Sigmoid colon (tissue), 7 donors: Measurements from ENCODE around the gene CFAP97D1. TPM values are rescaled to one million over a fixed set of nuclear protein-coding genes. Genes with fewer than 3 reads are reported as not detected.

Experiments
- DNase-seq: peaks from one replicate; pipeline ENCODE4 v3.0.0-alpha.2; 2019
- H3K27ac ChIP-seq, 4 donors: fragments of 200-600 bp; sonication (generic); one replicate each; pipeline ENCODE4 v1.5.1; 2016 to 2019; ENCODE audit warnings: mild to moderate bottlenecking in 1 of 4
- H3K27me3 ChIP-seq, 3 donors: fragments of 200-600 bp; sonication (generic); one replicate each; pipeline ENCODE4 v1.5.1; 2019; ENCODE audit warnings: mild to moderate bottlenecking in 1 of 3
- H3K36me3 ChIP-seq, 4 donors: fragments of 200-600 bp; sonication (generic); one replicate each; pipeline ENCODE4 v1.5.1; 2016 to 2019
- H3K4me1 ChIP-seq, 4 donors: fragments of 200-600 bp; sonication (generic); one replicate each; pipeline ENCODE4 v1.5.1; 2017 to 2019
- H3K4me3 ChIP-seq, 4 donors: fragments of 200-600 bp; sonication (generic); one replicate each; pipeline ENCODE4 v1.5.1; 2017 to 2019; ENCODE audit warnings: mild to moderate bottlenecking in 2 of 4, moderate library complexity in 1 of 4
- H3K9me3 ChIP-seq, 4 donors: fragments of 200-600 bp in 3 of 4; sonication (generic) in 3 of 4; one replicate each; pipeline versions ENCODE4 v1.5.1 to v1.6.1; 2013 to 2019
- EP300 ChIP-seq, 4 donors: sonication (generic); formaldehyde crosslinking; IDR thresholded peaks; one replicate each; pipeline ENCODE4 v1.6.1; 2017; ENCODE audit warnings: antibody characterized with exemption in 4 of 4
- POLR2A ChIP-seq, 2 donors: fragments of 450-650 bp; IDR thresholded peaks; one replicate each; pipeline ENCODE4 v1.6.1; 2016; ENCODE audit warnings: antibody characterized with exemption in 2 of 2, mild to moderate bottlenecking in 2 of 2, moderate library complexity in 2 of 2
- POLR2AphosphoS5 ChIP-seq, 4 donors: sonication (generic); formaldehyde crosslinking; IDR thresholded peaks; one replicate each; pipeline ENCODE4 v1.6.1; 2017; ENCODE audit warnings: antibody characterized with exemption in 4 of 4
- WGBS, 2 donors: extraction: QIAGEN DNeasy Blood & Tissue Kit; methylation state at CpG; one replicate each; pipeline ENCODE4 v1.1.7; 2013; 5-methylcytosine and 5-hydroxymethylcytosine counted together
- intact Hi-C: fragments of 100-400 bp; cut with DNase I; formaldehyde crosslinking; loops from one replicate; pipeline ENCODE4 v1.15.1; 2023
- polyA plus RNA-seq, 3 donors: library from polyadenylated mRNA; stranded (reverse); fragments of 200-250 nt; gene quantifications; one replicate each; pipeline ENCODE4 v1.2.3, GENCODE V29; 2013
- total RNA-seq, 4 donors: library from RNA; depleted of rRNA; stranded (reverse); fragments of >200 nt; gene quantifications; one replicate each; pipeline ENCODE4 v1.1.0, GENCODE V29; 2016
- TF ChIP-seq, protein P1 (sequence below), 4 experiments: fragments of 450-650 bp in 3 of 4; fragments of 200-600 bp in 1 of 4; IDR thresholded peaks; one replicate each; pipeline ENCODE4 v1.5.1; 2016 to 2019; ENCODE audit warnings: antibody characterized with exemption in 4 of 4, mild to moderate bottlenecking in 3 of 4, moderate library complexity in 2 of 4
- donor health status: healthy with polysubstance abuse.
- donor health status: Bipolar disorder and iron deficiency.
- donor health status: healthy.

CFAP97D1 gene
- total and polyA plus RNA-seq, 7 donors, result not detected

DNA sequence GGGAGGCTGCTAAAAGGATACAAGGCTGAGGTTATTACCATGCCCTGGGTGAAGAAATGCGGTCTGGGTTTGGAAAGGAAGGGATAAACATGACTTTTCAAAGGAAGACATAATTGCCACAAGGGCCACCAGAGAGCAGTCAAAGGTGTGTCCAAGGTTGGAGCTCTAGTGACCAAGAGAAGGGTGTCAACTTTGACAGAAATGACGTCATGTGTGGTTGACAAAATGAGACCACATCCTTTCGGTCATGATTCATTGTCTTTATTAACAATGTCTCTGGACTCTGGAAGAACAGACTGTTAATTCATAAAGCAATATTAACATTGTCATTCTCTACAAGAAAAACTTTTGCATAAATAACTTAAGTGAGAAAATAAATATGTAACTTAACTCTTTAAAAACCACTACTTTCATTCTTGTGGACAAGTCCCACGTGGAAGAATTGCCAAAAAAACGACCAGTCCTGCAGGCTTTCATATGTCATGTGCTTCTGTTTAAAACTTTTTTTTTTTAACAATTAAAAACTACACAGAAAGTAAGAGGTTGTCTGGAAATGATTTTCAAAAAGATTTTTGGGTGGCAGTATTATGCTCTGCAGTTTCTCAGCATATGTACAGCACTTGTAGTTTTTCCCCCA is 26.6 kb upstream of the CFAP97D1 start:
- Histone ChIP-seq H3K36me3 (no peaks in the 10 kb centered on the region), H3K27ac (no peak overlapping the region), H3K4me3 (no peak overlapping the region), H3K27me3 (peaks cover 10 to 37% (median 29%) of the 10 kb centered on the region in 3 donors), H3K4me1 (peaks cover 0 to 10% (median 8%) of the 10 kb centered on the region in 4 donors), H3K9me3 (no peaks in the 10 kb centered on the region)
- peak; percentile 15 for DNase-seq
- TF ChIP-seq POLR2A (IDR thresholded peaks at IDR 0.05) (no peak), POLR2AphosphoS5 (IDR thresholded peaks at IDR 0.05) (no peak), EP300 (IDR thresholded peaks at IDR 0.05) (no peak)
- TF ChIP-seq, protein P1, sequence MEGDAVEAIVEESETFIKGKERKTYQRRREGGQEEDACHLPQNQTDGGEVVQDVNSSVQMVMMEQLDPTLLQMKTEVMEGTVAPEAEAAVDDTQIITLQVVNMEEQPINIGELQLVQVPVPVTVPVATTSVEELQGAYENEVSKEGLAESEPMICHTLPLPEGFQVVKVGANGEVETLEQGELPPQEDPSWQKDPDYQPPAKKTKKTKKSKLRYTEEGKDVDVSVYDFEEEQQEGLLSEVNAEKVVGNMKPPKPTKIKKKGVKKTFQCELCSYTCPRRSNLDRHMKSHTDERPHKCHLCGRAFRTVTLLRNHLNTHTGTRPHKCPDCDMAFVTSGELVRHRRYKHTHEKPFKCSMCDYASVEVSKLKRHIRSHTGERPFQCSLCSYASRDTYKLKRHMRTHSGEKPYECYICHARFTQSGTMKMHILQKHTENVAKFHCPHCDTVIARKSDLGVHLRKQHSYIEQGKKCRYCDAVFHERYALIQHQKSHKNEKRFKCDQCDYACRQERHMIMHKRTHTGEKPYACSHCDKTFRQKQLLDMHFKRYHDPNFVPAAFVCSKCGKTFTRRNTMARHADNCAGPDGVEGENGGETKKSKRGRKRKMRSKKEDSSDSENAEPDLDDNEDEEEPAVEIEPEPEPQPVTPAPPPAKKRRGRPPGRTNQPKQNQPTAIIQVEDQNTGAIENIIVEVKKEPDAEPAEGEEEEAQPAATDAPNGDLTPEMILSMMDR (IDR thresholded peaks at IDR 0.05), result no peak
- 67 to 69% methylated on average over 5 of the region's 5 CpGs for WGBS, 2 donors
- intact Hi-C loops, result no loop called here

DNA sequence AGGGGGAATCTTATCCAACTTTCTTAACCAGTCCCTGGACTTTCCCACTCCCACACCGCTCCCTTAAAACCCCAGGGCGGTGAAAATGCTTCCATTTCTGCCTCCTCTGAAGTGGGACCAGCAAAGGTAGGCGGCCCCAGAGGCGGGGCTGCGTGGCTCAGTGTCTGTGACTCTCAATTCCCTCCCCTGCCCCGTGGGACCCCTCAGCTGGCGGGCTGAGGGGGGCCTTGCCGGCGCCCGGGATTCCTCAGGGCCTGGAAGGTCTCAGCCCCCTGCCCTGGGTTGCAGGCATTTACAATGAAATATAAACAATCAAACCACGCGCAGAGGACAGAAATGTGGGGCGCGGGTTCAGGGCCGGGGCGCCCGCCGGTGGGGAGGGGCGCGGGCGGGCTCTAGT is 25.3 kb upstream of the CFAP97D1 start:
- no peaks in the 10 kb centered on the region for H3K36me3 ChIP-seq
- H3K4me1 ChIP-seq, result peaks cover 0 to 10% (median 8%) of the 10 kb centered on the region in 4 donors
- TF ChIP-seq EP300 (IDR thresholded peaks at IDR 0.05) (no peak), POLR2A (IDR thresholded peaks at IDR 0.05) (no peak), POLR2AphosphoS5 (IDR thresholded peaks at IDR 0.05) (no peak)
- TF ChIP-seq, protein P1 (IDR thresholded peaks at IDR 0.05), result no peak
- WGBS, 2 donors, result 20 to 28% methylated on average over 21 of the region's 21 CpGs
- no peak overlapping the region for H3K27ac ChIP-seq
- peaks cover 10 to 37% (median 29%) of the 10 kb centered on the region in 3 donors for H3K27me3 ChIP-seq
- DNase-seq, result peak; percentile 46
- no peaks in the 10 kb centered on the region for H3K9me3 ChIP-seq
- intact Hi-C loops, result no loop called here
- H3K4me3 ChIP-seq, result peak overlapping the region in 1 of 4 donors; percentile 22

DNA sequence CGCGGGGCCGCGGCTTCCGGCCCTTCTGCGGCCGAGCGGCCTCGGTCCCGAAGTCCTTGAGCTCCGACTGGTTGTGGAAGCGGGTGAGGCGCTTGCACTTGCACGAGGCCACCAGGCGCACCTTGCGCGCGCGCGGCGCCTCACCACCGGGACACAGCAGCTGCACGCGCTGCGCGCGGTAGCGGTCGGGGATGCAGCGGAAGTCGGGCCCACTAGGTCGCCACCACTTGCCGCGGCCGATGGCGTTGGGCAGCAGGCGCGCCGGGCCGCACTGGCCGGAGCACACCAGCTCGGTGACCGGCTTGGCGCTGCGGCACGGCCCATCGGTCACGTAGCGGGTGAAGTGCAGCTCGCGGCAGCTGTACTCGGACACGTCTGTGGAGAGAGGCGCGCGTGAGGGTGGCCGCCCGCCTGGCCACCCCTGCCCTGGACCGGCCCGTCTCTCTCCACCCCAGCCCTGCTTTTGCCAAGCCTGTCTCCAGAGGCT is 24.8 kb upstream of the CFAP97D1 start:
- Histone ChIP-seq H3K27ac (no peak overlapping the region), H3K27me3 (peaks cover 10 to 37% (median 29%) of the 10 kb centered on the region in 3 donors), H3K4me3 (peak overlapping the region in 1 of 4 donors; percentile 22), H3K9me3 (no peaks in the 10 kb centered on the region), H3K36me3 (no peaks in the 10 kb centered on the region), H3K4me1 (peaks cover 0 to 10% (median 8%) of the 10 kb centered on the region in 4 donors)
- no peak for TF ChIP-seq POLR2A (IDR thresholded peaks at IDR 0.05)
- TF ChIP-seq, protein P1 (IDR thresholded peaks at IDR 0.05), result no peak
- peak; percentile 52 for DNase-seq
- 5 to 6% methylated on average over 60 of the region's 60 CpGs for WGBS, 2 donors
- intact Hi-C loops, result no loop called here

- TF ChIP-seq, protein P1 (IDR thresholded peaks at IDR 0.05), result no peak
- TF ChIP-seq EP300 (IDR thresholded peaks at IDR 0.05) (no peak), POLR2A (IDR thresholded peaks at IDR 0.05) (no peak), POLR2AphosphoS5 (IDR thresholded peaks at IDR 0.05) (no peak)
- peaks cover 10 to 37% (median 29%) of the 10 kb centered on the region in 3 donors for H3K27me3 ChIP-seq
- H3K36me3 ChIP-seq, result no peaks in the 10 kb centered on the region
- H3K4me3 ChIP-seq, result no peak overlapping the region
- H3K4me1 ChIP-seq, result peaks cover 0 to 14% (median 12%) of the 10 kb centered on the region in 4 donors
- H3K27ac ChIP-seq, result no peak overlapping the region
- 77 to 91% methylated on average over 6 of the region's 6 CpGs for WGBS, 2 donors
- no peaks in the 10 kb centered on the region for H3K9me3 ChIP-seq
- no peak for DNase-seq
- intact Hi-C loops, result no loop called here
Observed at GRCh38 chr17:43756201-43756600, 24.0 kb upstream of the CFAP97D1 start.
